ENCODE results near the gene MYLK3.

MYLK3 gene

DNA sequence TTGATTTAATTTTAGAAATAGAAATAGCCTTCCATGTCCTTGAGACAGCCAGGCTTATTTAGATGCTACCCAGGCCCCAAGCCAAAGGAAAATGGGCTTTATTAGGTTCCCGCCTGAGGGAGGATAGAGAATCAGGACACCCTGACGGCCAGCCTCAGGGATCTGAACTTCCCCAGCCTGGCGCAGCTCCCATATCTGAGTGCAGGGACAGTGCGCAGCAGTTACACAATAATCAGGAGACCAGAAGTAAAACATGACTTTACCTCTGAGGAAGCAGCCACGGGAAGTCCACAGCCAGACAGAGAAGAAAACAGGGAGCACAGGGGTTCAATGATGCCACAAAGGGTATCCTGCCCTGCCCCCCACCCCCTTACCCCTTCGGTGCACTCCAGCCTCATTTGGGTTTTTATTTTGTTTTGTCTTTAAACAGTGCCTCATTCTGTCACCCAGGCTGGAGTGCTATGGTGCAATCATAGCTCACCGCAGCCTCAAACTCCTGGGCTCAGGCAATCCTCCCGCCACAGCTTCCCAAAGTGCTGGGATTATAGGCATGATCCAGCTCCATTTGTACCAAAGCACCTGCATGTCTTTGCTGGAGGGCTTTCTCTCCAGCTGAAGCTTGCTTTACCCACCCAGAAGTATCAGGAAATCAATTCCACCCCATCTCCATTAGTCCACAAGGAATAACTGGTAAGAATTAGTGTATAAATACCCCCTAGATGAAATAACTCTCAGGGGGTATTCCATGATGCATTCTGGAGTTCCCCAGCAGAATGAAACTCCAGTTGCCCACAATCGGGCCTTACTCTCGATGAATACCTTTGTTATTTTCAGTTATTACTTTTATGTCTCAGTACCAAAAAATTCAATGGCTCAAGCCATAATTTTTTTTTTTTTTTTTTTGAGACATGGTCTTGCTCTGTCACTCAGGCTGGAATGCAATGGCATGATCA, 36.8 kb downstream of the MYLK3 start:
- DNase-seq (ENCODE audit: low read depth in 2 of 2), result no peak

DNA sequence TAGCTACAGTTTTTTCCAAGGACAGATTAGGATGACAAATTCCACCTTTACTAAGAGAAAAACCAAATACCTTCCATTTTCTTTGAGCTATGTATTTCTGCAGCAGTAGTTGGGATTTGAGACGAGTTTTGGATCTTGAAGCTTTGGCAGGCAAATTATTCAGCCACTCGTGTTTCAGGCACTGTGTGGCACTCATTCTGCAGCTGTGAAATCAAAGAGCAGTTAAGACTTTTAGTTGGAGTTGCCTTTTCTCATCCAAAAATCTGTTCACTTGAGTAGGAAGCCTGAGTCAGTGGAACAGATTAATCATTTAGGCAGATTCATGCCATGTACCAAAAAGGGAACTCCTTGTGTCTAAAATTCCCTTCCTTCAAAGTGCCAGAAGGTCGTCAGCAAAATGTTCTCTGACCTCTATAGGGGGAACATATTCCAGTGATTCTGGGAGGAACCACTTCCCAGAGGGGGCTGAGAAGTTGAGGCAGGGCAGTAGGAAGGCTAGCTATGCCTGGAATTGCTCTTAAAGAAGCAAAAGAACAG, 38.6 kb downstream of the MYLK3 start:
- H3K4me3 ChIP-seq (replicated peaks in 1 of 2; ENCODE audit: low read depth in 2 of 2, low read length in 2 of 2), result no peak overlapping the region
- DNase-seq (ENCODE audit: low read depth in 2 of 2), result no peak
- TF ChIP-seq, protein P1, sequence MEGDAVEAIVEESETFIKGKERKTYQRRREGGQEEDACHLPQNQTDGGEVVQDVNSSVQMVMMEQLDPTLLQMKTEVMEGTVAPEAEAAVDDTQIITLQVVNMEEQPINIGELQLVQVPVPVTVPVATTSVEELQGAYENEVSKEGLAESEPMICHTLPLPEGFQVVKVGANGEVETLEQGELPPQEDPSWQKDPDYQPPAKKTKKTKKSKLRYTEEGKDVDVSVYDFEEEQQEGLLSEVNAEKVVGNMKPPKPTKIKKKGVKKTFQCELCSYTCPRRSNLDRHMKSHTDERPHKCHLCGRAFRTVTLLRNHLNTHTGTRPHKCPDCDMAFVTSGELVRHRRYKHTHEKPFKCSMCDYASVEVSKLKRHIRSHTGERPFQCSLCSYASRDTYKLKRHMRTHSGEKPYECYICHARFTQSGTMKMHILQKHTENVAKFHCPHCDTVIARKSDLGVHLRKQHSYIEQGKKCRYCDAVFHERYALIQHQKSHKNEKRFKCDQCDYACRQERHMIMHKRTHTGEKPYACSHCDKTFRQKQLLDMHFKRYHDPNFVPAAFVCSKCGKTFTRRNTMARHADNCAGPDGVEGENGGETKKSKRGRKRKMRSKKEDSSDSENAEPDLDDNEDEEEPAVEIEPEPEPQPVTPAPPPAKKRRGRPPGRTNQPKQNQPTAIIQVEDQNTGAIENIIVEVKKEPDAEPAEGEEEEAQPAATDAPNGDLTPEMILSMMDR (IDR thresholded peaks at IDR 0.05; ENCODE audit: low read depth, low read length), result no peak

More for the DNA sequence above, 36.8 kb downstream of the MYLK3 start:
- TF ChIP-seq, protein P1 (IDR thresholded peaks at IDR 0.05; ENCODE audit: low read depth, low read length), result no peak
- H3K4me3 ChIP-seq (replicated peaks in 1 of 2; ENCODE audit: low read depth in 2 of 2, low read length in 2 of 2), result no peak overlapping the region

- TF ChIP-seq, protein P1 (IDR thresholded peaks at IDR 0.05; ENCODE audit: low read depth, low read length), result no peak
- H3K4me3 ChIP-seq (replicated peaks in 1 of 2; ENCODE audit: low read depth in 2 of 2, low read length in 2 of 2), result no peak overlapping the region
Observed at GRCh38 chr16:46706642-46707041, 41.5 kb downstream of the MYLK3 start.

DNA sequence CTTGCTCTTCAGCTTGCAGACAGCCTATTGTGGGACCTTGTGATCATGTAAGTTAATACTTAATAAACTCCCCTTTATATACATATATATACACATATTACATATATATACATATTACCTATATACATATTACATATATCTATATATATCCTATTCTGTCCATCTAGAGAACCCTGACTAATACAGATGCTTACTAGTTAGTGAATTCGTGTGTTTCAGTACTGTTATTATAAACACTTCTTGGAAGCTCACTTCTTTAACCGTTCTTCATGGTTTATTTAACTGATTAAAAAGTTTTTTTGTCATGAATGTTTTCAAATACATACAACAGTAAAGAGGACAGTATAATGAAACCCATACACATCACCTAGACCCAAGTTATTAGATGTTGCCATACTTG, 46.1 kb downstream of the MYLK3 start:
- TF ChIP-seq, protein P1 (IDR thresholded peaks at IDR 0.05; ENCODE audit: low read depth, low read length), result no peak

More at GRCh38 chr16:46706642-46707041, 41.5 kb downstream of the MYLK3 start:
- DNase-seq (ENCODE audit: low read depth in 2 of 2), result no peak

GRCh38 chr16:46701615-46702014, 46.5 kb downstream of the MYLK3 start:
- no peak overlapping the region for H3K4me3 ChIP-seq (replicated peaks in 1 of 2; ENCODE audit: low read depth in 2 of 2, low read length in 2 of 2)
- no peak for DNase-seq (ENCODE audit: low read depth in 2 of 2)
- TF ChIP-seq, protein P1 (IDR thresholded peaks at IDR 0.05; ENCODE audit: low read depth, low read length), result no peak

More for the DNA sequence above, 46.1 kb downstream of the MYLK3 start:
- H3K4me3 ChIP-seq (replicated peaks in 1 of 2; ENCODE audit: low read depth in 2 of 2, low read length in 2 of 2), result no peak overlapping the region
- no peak for DNase-seq (ENCODE audit: low read depth in 2 of 2)

- no peak for DNase-seq (ENCODE audit: low read depth in 2 of 2)
- TF ChIP-seq, protein P1 (IDR thresholded peaks at IDR 0.05; ENCODE audit: low read depth, low read length), result no peak
Observed at GRCh38 chr16:46700048-46700447, 48.1 kb downstream of the MYLK3 start.

More at GRCh38 chr16:46700048-46700447, 48.1 kb downstream of the MYLK3 start:
- no peak overlapping the region for H3K4me3 ChIP-seq (replicated peaks in 1 of 2; ENCODE audit: low read depth in 2 of 2, low read length in 2 of 2)

All from cardiac fibroblast (primary cell).